Mucosa of stomach (tissue), 1 donor: ENCODE measurements around the gene IFTAP.
"Not testable (repeated sequence)": the region's sequence is repeated elsewhere in the genome, so short reads cannot be mapped to it uniquely, and the experiment has no call there.

Experiments
- H3K27me3 ChIP-seq: one replicate; pipeline ENCODE4 v1.7.0; 2013; ENCODE audit warnings: mild to moderate bottlenecking, low read length; ENCODE audit not compliant: control insufficient read depth, insufficient read depth
- H3K36me3 ChIP-seq: one replicate; pipeline ENCODE4 v1.7.0; 2013; ENCODE audit warnings: low read length; ENCODE audit not compliant: control insufficient read depth, insufficient read depth
- H3K4me1 ChIP-seq: one replicate; pipeline ENCODE4 v1.7.0; 2013; ENCODE audit warnings: mild to moderate bottlenecking, low read length; ENCODE audit not compliant: control insufficient read depth, insufficient read depth
- H3K4me3 ChIP-seq: one replicate; pipeline ENCODE4 v1.7.0; 2013; ENCODE audit warnings: low read length
- H3K9ac ChIP-seq: one replicate; pipeline ENCODE4 v1.7.0; 2013; ENCODE audit warnings: mild to moderate bottlenecking, low read length, moderate library complexity
- H3K9me3 ChIP-seq: one replicate; pipeline ENCODE4 v1.7.0; 2013; ENCODE audit warnings: mild to moderate bottlenecking, low read length, moderate library complexity; ENCODE audit not compliant: control insufficient read depth
- donor health status: Pancreatic carcinoma.

The IFTAP gene

DNA sequence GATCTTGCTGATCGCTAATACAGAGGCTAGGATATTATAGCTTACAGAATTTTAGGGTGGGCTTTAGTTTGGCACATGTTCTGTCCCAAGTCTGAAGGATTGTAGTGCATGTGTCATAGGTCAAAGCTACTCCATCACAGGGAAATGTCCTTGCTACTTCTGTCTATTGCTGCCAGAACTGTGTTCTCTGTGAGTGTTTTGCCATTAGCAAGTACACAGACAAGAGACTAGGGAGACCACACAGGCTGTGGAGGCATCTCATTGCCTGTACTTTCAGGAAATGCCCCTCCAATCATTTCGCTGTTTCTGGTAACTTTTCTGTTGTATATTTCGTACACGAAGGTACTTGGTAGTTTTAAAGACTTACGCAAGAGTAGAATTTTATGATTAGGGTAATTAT is 29.2 kb downstream of the IFTAP start:
- H3K36me3 ChIP-seq: no peaks in the 10 kb centered on the region
- no peaks in the 10 kb centered on the region for H3K27me3 ChIP-seq
- H3K9ac ChIP-seq: no peak overlapping the region
- H3K4me1 ChIP-seq: no peaks in the 10 kb centered on the region
- H3K4me3 ChIP-seq: no peak overlapping the region
- no peaks in the 10 kb centered on the region for H3K9me3 ChIP-seq

DNA sequence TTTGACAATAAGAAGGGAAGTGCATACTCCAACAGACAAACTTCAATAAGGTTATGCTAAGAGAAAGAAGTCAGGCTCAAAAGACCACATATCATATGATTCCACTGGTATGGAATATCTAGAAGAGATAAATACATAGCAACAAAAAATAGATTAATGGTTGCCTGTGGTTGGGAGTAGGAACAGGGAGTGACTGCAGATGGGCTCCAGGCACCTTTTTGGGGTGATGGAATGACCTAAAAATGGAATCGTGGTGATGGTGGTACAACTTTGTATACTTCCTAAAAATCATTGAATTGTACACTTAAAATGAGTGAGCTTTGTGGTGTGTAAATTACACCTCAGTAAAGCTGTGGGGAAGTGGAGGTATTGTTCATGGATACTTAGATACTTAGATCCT is 32.7 kb downstream of the IFTAP start:
- H3K4me3 ChIP-seq: no peak overlapping the region
- H3K9ac ChIP-seq: no peak overlapping the region
- no peaks in the 10 kb centered on the region for H3K9me3 ChIP-seq
- no peaks in the 10 kb centered on the region for H3K36me3 ChIP-seq
- no peaks in the 10 kb centered on the region for H3K4me1 ChIP-seq
- H3K27me3 ChIP-seq: no peaks in the 10 kb centered on the region

DNA sequence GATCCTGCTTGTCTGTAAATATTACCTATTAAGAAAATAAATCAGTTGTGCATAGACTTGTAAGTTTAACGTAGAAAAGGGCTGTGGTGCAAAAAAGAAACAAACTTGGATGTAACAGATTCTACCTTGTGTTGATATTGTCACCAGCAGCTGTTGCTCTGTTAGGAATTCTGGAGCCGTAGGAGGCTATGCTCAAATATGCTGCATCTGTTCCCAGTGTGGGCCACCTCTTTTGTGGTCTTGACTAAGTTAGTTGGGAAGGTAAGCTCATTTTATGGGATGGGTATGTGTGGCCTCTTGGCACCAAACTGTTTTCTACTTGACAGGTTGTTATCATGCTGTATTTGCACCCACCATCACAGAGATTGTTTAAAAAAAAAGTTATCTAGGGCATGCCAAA is 33.2 kb downstream of the IFTAP start:
- Histone ChIP-seq H3K4me1 (no peaks in the 10 kb centered on the region), H3K4me3 (no peak overlapping the region), H3K9me3 (no peaks in the 10 kb centered on the region), H3K9ac (no peak overlapping the region), H3K36me3 (no peaks in the 10 kb centered on the region), H3K27me3 (no peaks in the 10 kb centered on the region)

GRCh38 chr11:36628141-36628540 is 33.8 kb downstream of the IFTAP start:
- Histone ChIP-seq H3K4me1 (no peaks in the 10 kb centered on the region), H3K4me3 (no peak overlapping the region), H3K27me3 (no peaks in the 10 kb centered on the region), H3K36me3 (no peaks in the 10 kb centered on the region), H3K9ac (no peak overlapping the region), H3K9me3 (no peaks in the 10 kb centered on the region)

GRCh38 chr11:36628765-36629244 is 34.5 kb downstream of the IFTAP start:
- Histone ChIP-seq H3K4me3 (no peak overlapping the region), H3K9me3 (no peaks in the 10 kb centered on the region), H3K9ac (no peak overlapping the region), H3K27me3 (no peaks in the 10 kb centered on the region), H3K36me3 (no peaks in the 10 kb centered on the region), H3K4me1 (no peaks in the 10 kb centered on the region)

GRCh38 chr11:36631774-36632173 is 37.5 kb downstream of the IFTAP start:
- no peaks in the 10 kb centered on the region for H3K27me3 ChIP-seq
- no peaks in the 10 kb centered on the region for H3K9me3 ChIP-seq
- H3K36me3 ChIP-seq: no peaks in the 10 kb centered on the region
- no peak overlapping the region for H3K9ac ChIP-seq
- no peaks in the 10 kb centered on the region for H3K4me1 ChIP-seq
- H3K4me3 ChIP-seq: no peak overlapping the region

GRCh38 chr11:36635066-36635862 is 41.0 kb downstream of the IFTAP start:
- Histone ChIP-seq H3K9me3 (no peaks in the 10 kb centered on the region), H3K36me3 (no peaks in the 10 kb centered on the region), H3K4me1 (no peaks in the 10 kb centered on the region), H3K4me3 (no peak overlapping the region), H3K27me3 (no peaks in the 10 kb centered on the region), H3K9ac (no peak overlapping the region)

- Histone ChIP-seq H3K4me1 (no peaks in the 10 kb centered on the region), H3K4me3 (no peak overlapping the region), H3K27me3 (no peaks in the 10 kb centered on the region), H3K9me3 (no peaks in the 10 kb centered on the region), H3K9ac (no peak overlapping the region), H3K36me3 (no peaks in the 10 kb centered on the region)
These were observed 44.3 kb downstream of the IFTAP start for GRCh38 chr11:36638556-36638955.

DNA sequence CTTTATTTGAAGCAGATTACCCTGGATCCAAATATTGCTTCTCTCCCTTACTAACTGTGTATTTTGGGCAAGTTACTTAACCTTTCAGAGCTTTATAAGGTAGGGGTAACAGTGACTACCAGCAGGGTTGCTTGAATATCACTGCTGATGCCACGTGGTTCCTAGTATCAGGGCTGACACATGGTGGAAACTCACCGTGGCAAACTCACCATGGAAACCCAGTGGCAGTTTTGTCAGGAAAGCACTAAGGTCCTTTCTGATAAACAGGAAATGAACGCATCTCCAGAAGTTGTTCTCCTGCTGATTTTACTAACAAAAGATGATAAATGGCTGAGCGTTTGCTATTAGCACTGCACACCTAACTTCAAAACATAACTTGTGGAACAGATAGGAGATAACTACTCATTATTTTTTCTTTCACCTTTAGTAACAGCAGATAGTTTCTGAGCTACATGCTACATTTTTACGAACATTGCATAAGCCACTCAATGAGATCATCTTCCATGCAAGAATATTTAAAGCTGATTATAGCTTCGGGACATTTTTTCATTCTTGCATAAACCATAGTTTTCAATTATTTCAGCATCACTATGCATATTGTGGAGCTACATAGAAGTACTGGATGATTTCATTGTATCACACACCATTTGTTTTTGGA is 63.4 kb downstream of the IFTAP start:
- no peaks in the 10 kb centered on the region for H3K36me3 ChIP-seq
- no peaks in the 10 kb centered on the region for H3K9me3 ChIP-seq
- H3K4me3 ChIP-seq: no peak overlapping the region
- no peaks in the 10 kb centered on the region for H3K4me1 ChIP-seq
- H3K27me3 ChIP-seq: no peaks in the 10 kb centered on the region
- no peak overlapping the region for H3K9ac ChIP-seq

DNA sequence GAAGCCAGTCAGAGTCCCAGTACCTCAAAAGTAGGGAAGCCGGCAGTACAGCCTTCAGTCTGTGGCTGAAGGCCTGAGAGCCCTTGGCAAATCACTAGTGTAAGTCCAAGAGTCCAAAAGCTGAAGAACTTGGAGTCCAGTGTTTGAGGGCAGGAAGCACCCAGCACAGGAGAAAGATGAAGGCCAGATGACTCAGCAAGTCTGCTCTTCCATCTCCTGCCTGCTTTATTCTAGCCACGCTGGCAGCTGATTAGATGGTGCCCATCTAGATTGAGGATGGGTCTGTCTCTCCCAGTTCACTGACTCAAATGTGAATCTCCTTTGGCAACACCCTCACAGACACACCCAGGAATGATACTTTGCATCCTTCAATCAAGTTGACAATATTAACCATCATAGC is 67.1 kb downstream of the IFTAP start:
- H3K4me3 ChIP-seq, H3K36me3 ChIP-seq, H3K27me3 ChIP-seq, H3K9ac ChIP-seq, H3K9me3 ChIP-seq, H3K4me1 ChIP-seq: not testable (repeated sequence)

GRCh38 chr11:36672815-36673450 is 78.6 kb downstream of the IFTAP start:
- Histone ChIP-seq H3K9me3 (no peaks in the 10 kb centered on the region), H3K4me1 (no peaks in the 10 kb centered on the region), H3K4me3 (no peak overlapping the region), H3K36me3 (no peaks in the 10 kb centered on the region), H3K27me3 (no peaks in the 10 kb centered on the region), H3K9ac (no peak overlapping the region)

GRCh38 chr11:36679547-36679946 is 85.2 kb downstream of the IFTAP start:
- not testable (repeated sequence) for H3K4me3 ChIP-seq, H3K9me3 ChIP-seq, H3K9ac ChIP-seq, H3K4me1 ChIP-seq, H3K27me3 ChIP-seq, H3K36me3 ChIP-seq
